Measurements from ENCODE around the gene CYBC1.

DNA sequence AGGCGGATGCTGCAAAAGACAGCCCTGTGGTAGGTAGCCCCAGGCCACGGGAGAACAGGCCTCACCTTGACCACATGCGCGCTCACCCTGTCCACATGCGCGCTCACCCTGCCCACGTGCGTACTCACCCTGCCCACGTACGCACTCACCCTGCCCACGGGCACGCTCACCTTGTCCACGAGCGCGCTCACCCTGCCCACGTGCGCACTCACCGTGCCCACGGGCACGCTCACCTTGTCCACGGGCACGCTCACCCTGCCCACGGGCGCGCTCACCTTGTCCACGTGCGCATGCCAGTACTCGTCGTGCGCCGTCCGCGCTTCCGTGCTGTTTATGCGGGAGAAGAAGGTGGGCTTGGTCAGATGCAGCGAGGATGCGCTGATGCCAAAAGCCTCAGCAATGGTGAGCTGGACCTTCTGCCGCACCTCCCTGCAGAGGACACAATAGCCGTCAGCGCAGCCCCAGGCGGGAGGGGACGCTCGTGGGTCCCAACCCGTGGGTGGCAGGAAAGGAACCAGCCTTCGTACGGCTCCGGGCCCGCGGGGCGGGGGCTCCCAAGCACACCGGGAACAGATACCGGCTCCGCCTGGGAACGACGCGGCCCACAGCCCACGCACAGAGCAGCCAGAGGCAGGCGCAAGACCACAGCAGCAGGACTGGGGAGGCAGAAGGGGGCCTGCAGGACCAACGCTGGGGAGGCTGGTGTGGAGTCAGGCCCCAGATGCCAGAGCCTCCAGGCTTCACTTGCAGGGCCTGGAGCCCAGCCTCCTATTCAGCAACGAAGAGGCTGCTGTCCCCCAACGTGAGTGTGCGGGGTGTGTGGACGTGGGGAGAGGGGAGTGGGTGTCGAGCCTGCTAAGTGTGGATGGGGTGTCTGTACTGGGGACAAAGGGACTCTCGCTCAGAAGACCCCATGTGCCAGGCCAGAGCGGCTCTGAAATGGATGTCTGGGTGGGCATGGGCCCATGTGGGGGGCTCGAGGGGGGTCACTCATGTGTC is 46.6 kb downstream of the CYBC1 start:
- TF ChIP-seq, protein P1, sequence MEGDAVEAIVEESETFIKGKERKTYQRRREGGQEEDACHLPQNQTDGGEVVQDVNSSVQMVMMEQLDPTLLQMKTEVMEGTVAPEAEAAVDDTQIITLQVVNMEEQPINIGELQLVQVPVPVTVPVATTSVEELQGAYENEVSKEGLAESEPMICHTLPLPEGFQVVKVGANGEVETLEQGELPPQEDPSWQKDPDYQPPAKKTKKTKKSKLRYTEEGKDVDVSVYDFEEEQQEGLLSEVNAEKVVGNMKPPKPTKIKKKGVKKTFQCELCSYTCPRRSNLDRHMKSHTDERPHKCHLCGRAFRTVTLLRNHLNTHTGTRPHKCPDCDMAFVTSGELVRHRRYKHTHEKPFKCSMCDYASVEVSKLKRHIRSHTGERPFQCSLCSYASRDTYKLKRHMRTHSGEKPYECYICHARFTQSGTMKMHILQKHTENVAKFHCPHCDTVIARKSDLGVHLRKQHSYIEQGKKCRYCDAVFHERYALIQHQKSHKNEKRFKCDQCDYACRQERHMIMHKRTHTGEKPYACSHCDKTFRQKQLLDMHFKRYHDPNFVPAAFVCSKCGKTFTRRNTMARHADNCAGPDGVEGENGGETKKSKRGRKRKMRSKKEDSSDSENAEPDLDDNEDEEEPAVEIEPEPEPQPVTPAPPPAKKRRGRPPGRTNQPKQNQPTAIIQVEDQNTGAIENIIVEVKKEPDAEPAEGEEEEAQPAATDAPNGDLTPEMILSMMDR (IDR thresholded peaks at IDR 0.05) = no peak
- TF ChIP-seq NFYB (CRISPR knock-in tag; conservative IDR thresholded peaks at IDR 0.05; ENCODE audit: low read depth) (no peak), NR3C1 (CRISPR knock-in tag; conservative IDR thresholded peaks at IDR 0.05; ENCODE audit: low read depth) (no peak), MLX (CRISPR knock-in tag; IDR thresholded peaks at IDR 0.05) (no peak), ZNF121 (CRISPR knock-in tag; IDR thresholded peaks at IDR 0.05) (no peak), HMGXB4 (CRISPR knock-in tag; IDR thresholded peaks at IDR 0.05) (no peak), CREM (CRISPR knock-in tag; IDR thresholded peaks at IDR 0.05) (no peak), NR2C2 (CRISPR knock-in tag; IDR thresholded peaks at IDR 0.05) (no peak), FOXK1 (CRISPR knock-in tag; IDR thresholded peaks at IDR 0.05) (no peak), SP1 (CRISPR knock-in tag; conservative IDR thresholded peaks at IDR 0.05) (no peak), ELF4 (CRISPR knock-in tag; IDR thresholded peaks at IDR 0.05; ENCODE audit: low read depth) (no peak)
- TF ChIP-seq, protein P2, sequence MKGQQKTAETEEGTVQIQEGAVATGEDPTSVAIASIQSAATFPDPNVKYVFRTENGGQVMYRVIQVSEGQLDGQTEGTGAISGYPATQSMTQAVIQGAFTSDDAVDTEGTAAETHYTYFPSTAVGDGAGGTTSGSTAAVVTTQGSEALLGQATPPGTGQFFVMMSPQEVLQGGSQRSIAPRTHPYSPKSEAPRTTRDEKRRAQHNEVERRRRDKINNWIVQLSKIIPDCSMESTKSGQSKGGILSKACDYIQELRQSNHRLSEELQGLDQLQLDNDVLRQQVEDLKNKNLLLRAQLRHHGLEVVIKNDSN (CRISPR knock-in tag; IDR thresholded peaks at IDR 0.05) = no peak
- TF ChIP-seq, protein P3, sequence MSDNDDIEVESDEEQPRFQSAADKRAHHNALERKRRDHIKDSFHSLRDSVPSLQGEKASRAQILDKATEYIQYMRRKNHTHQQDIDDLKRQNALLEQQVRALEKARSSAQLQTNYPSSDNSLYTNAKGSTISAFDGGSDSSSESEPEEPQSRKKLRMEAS (CRISPR knock-in tag; IDR thresholded peaks at IDR 0.05) = no peak

Measured in WTC11 (cell line).